ENCODE results near the gene LETMD1.
"Not testable (repeated sequence)": the region's sequence is repeated elsewhere in the genome, so short reads cannot be mapped to it uniquely, and the experiment has no call there.

Gene LETMD1, protein sequence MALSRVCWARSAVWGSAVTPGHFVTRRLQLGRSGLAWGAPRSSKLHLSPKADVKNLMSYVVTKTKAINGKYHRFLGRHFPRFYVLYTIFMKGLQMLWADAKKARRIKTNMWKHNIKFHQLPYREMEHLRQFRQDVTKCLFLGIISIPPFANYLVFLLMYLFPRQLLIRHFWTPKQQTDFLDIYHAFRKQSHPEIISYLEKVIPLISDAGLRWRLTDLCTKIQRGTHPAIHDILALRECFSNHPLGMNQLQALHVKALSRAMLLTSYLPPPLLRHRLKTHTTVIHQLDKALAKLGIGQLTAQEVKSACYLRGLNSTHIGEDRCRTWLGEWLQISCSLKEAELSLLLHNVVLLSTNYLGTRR

DNA sequence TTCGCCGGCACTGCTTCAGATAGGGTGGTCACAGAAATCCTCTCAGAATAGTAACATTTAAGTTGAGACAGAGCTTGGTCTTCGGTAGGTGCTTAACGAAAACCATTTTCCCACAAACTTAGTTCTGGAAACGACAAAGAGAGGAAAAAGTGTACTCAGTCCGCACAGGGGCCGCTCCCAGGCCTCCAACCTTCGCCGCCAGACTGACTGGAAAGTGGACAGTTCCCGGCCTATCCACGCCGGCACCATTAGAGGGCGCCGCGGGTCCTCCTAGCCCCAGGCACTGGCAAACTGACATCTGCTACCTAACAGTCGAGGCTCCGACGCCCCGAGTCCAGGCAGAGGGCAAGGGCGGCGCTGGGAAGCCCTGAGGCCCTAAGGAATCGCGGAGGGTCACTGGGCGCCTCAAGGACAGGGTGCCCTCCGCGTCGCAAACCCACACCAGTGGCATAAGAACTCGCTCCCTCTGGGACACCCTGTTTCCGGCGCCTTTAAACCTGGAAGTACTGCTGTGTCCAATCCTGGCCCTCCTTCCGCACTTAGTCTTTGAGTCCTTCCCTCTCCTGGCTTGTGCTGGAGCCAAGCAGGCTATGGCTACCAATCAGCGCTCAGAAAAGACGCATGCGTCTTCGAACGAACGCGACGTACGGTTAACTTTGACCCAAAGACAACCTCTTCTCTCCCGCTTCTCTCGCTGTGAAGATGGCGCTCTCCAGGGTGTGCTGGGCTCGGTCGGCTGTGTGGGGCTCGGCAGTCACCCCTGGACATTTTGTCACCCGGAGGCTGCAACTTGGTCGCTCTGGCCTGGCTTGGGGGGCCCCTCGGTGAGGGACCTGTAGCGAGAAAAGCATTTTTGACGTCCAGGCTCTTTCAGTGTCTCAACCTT is at the start of gene LETMD1:
Gene LETMD1, plus strand, starts transcription at position 673 of the 886 bp plus-strand sequence. Its CDS starts 30 bp downstream, at position 703.
- DNase-seq (ENCODE audit: low spot score) = peak; percentile 99

DNA sequence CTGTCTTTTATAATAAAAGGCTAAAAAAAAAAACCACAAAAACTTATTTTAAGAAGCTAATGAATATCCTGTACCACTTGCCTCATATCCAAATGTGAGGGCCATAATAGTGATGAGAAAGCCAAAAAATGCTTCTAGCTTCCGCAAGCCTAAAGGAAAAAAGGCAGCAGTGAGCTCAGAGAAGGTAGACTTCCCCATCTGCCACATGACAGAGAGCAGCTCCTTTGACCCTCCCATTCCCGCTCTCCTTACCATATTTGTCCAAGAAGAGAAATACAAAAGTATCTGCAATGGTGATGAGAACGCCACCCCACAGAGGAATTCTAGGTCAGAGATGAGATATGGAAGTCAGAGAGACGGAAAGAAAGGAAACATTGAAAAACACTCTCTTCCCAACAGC is 49.0 kb upstream of the LETMD1 start:
- no peak for DNase-seq (ENCODE audit: low spot score)

DNA sequence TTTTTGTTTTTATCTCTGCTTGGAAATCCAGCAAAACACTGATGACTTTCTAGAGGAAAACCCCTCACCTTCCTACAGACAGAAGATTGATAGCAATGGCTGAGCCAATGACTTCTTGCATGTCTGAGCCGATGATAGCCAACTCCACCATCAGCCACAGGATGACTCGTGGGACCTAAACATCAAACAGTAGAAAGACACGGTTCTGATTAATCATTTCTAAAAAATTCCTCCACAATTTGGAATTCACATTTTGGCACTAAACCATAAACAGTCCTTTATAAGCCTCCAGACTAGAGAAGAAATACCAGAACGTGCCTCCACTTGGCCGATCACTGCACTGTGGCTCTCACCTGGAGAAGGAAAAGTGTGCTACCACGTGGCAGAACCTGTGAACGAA is 47.9 kb upstream of the LETMD1 start:
- DNase-seq (ENCODE audit: low spot score) = no peak

DNA sequence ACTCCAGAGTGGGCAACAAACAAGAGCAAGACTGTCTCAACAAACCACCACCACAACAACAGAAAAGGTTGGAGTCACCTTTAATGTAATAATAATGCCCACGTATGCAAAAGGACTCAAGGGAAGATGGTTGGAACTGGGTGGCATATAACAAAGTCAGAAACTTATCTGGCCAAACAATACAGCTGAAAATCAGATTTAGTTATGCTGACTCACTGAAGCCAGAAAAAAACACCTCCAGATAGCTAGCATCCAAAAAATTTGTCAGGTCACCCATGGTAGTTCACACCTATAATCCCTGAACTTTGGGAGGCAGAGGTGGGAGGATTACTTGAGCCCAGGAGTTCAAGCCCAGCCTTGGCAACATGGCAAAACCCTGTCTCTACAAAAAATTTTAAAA is 46.3 kb upstream of the LETMD1 start:
- no peak for DNase-seq (ENCODE audit: low spot score)

DNA sequence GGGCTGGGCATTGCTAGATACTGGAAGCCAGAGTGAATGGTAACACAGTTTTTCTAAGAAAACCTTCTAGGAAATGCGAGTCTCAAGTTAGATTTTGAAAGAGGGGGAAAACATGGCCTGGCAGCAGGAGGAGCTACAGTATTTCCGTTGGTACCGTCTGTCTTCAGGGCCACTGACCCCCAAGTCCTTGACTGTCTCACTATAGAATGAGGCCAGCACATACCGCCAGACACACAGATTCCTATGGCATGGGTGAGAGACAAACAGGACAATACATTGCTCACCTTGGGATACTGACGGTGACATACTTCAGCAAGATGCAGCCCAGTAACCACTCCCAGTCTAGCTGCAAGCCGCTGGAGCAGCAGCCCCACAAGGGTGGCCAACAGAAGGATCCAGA is 43.6 kb upstream of the LETMD1 start:
- no peak for DNase-seq (ENCODE audit: low spot score)

DNA sequence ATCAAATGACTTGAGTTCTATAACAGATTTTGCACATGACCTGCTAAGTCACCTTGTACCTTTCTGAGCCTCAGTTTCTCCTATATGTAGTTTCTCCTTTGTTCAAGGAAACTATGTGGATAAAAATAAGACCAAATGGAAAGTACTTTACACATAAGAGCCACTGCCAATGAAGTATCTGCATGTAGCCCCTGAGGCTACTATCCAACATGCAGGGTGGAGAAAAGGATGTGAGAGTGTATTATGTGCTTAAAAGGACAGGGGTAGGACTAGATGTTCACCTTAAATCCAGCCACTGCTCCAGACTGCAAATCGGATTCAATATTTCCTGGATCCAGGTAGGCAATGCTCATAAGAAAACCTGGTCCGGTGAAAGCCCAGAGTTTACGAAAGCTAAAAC is 43.1 kb upstream of the LETMD1 start:
- no peak for DNase-seq (ENCODE audit: low spot score)

DNA sequence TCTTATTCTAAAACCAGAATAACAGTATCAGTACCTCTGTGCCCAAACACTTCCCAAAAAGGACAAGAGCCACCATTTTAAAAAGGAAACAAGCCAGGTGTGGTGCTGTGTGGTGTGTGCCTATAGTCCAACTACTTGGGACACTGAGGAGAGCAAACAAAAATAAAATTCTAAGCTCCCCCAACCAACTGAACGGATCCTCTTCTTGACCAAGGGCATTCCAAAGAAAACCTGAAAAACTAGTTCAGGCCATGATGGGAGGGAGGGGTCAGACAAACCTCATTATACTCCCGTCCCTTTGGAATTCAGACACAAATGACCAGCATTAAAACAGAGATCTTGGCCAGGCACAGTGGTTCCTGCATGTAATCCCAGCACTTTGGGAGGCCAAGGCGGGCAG is 42.5 kb upstream of the LETMD1 start:
- no peak for DNase-seq (ENCODE audit: low spot score)

DNA sequence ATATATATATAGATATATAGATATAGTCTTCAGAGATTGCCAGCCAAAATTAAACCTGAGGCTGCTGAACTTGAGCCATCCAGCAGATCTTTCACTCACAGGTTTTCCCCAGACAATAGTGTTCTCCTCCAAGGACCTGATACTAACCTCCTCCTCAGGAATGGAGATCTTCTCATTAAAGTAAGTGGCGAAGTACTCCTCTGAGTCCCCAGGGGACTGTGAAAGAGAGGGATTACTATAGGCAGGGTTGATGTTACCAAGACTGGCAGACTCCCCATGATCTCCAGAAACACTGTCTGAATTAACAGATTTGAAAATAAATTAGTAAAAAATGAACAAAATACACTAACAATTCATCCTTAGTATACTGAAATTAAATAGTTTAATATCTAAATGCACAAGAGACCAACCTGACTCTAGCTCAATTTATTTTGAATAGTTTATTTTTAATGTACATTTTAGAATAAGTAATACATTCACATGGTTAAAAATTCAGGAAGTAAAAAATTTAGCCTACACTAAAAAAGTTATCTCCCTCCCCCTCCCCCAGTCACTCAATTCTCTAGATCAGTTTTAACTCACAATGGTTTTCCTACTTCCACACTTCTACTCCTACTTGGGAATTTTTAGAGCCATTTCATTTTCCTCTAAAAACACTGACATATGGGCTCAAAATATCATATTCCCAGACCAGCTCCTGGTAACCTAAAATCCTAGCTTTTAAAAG is 39.6 kb upstream of the LETMD1 start:
- no peak for DNase-seq (ENCODE audit: low spot score)

DNA sequence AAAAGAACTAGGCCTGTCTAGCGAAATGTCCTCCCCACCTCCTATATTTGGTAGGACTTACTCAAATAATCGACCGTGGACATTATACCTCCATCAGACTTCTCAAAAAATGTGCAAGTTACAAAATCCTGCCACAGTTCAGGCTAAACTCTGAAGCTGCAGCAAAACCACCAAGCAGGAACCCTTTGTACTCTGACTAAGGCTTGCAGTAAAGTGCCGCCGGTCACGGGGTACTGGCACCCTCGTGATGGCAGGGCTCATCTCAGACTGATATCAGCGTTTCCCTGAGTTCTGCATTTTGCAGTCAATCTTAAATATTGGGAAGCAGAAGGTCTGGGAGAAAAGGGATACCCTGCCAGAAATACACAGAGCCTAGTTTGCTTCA is 39.1 kb upstream of the LETMD1 start:
- DNase-seq (ENCODE audit: low spot score) = peak; percentile 94

DNA sequence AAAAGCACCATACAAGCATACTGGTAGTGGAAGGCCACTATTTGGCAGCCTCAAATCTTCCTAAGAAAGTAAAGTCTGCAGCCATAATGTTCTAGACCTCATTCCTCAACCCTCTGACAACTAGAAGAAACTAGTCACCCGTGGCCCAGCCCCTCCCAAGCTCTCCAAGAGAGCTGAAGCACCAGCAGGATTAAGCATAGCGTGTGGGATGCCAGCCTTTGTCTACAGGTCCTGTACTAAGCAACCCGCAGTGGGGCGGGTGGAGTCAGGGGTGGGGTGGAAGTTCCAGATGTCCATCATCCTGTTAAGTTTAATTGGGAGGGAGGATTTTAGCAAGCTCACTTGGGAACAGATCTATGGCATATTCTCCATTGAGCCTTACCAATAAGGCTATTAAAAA is 36.2 kb upstream of the LETMD1 start:
- no peak for DNase-seq (ENCODE audit: low spot score)

DNA sequence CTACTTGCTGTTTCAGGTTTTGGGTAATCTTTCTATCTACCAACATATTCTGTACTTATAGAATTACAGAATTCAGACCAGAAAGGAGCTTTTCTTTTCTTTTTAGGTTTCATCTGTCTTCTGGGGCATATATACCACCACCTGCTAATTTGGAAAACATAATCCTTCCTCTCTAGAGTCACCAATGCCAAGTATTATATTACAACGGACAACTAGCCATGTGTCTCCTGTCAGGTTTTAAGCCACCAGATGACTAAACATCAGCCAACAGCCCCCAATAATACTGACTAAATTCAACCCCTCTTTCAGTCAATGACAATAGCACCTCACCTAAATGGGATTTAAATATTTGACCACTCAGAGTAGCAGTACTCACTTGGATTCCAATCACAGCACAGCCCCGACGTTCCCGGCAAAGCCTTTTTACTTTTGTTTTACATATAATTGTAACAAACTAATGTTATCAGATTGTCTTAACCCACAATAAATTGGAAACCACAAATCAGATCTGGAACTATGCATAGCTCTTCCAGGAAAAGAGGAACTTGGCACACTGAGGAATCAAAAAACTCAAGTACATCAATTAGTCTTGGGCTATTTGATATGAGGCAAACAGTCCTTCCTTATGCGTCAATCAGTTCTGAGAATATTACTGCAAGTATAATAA is 35.4 kb upstream of the LETMD1 start:
- no peak for DNase-seq (ENCODE audit: low spot score)

DNA sequence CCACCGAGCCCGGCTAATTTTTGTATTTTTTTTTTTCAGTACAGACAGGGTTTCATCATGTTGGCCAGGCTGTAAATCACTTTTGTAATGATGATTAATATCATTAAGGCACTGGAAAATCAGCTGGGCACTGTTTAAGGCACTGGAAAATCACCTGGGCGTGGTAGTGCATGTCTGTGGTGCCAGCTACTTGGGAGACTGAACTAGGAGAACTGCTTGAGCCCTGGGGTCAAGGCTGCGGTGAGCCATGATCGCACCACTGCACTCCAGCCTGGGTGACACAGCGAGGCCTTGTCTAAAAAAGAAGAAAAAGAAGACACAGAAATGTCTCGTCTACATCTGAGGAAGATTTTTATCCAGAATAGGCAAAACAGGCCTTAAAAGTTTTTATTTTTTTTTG is 34.7 kb upstream of the LETMD1 start:
- DNase-seq (ENCODE audit: low spot score) = no peak

DNA sequence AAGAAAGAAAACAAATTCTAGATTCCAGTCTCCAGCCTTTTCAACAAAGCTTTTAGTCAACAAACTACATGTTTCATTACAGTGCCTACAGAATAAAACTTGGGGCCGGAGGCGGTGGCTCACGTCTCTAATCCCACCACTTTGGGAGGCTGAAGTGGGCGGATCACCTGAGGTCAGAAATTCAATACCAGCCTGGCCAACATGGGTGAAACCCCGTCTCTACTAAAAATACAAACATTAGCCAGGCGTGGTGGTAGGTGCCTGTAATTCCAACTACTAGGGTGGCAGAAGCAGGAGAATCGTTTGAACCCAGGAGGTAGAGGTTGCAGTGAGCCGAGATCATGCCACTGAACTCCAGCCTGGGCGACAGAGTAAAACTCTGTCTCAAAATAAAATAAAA is 33.7 kb upstream of the LETMD1 start:
- DNase-seq (ENCODE audit: low spot score) = not testable (repeated sequence)

DNA sequence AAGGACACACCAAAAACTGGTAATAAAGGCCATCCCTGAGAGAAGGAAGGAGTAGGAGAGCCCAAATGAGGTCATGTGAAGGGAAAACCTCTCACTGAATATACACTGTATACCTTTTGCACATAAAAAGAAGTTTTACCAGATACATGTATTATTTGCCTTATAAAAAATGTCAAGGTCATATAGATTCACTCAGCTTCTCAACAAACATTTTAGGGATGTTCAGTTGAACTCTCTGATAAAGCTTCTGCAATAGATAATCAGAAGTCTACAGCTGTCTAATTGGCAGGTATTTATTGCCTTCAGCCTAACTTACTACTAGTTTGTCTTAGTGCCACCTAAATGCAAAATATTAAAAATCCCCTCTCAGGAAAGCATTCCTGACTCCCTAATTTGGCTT is 30.7 kb upstream of the LETMD1 start:
- no peak for DNase-seq (ENCODE audit: low spot score)

DNA sequence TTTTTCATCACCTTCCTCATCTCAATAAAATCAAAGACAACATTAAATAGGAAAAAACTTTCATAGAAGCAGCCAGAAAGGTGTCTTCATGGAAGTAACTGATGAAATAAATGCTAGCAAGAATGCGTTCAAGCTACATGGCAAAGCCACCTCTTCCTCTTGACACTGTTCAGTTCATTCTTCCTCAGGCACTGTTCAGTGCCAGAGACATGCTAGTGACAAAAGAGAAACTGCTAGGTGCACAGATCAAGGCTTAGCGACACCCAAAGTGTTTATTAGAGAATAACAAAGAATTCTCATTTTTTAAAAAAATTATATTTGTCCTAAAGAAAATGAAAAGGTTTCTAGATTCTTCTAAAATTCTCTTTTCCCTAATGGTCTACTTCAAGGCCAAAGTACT is 29.2 kb upstream of the LETMD1 start:
- DNase-seq (ENCODE audit: low spot score) = no peak

DNA sequence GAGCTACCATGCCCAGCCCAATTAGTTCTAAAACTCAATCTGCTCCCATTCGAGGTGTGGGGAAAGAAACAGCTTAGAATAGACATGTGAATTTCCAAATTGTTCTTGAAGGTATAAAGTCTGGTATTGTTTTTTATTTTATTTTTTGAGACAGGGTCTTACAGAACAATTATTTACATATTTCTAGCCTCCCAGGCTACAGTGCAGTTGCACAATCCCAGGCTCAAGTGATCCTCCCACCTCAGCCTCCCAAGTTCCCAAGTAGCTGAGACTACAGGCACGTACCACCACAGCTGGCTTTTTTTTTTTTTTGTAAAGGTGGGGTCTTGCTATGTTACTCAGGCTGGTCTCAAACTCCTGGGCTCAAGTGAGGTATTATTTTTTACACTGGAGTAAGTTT is 28.2 kb upstream of the LETMD1 start:
- no peak for DNase-seq (ENCODE audit: low spot score)

DNA sequence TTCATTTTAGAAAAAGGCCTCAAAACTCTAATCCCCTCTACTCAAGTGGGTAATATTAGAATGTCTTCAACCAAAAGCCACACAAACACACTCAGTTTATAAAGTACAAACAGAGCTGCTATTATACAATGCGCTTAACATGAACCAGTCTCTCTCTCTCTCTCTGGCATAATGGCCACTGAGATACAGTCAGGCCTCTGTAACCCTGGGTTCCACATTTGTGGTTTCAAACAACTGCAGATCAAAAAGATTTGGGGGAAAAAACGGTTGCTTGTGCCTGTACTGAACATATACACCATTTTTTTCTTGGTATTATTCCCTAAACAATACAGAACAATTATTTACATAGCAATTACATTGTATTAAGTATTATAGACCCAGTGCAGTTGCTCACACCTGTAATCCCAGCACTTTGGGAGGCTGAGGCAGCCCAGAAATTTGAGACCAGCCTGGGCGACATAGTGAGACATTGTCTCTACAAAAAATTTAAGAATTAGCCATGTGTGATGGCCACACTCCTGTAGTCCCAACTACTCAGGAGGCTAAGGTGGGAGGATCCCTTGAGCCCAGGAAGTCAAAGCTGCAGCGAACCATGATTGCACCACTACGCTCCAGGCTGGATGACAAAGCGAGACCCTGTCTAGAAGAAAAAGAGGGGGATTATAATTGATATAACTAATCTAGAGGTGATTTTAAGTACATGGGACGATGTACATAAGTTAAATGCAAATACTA is 27.5 kb upstream of the LETMD1 start:
- DNase-seq (ENCODE audit: low spot score) = peak; percentile 77

DNA sequence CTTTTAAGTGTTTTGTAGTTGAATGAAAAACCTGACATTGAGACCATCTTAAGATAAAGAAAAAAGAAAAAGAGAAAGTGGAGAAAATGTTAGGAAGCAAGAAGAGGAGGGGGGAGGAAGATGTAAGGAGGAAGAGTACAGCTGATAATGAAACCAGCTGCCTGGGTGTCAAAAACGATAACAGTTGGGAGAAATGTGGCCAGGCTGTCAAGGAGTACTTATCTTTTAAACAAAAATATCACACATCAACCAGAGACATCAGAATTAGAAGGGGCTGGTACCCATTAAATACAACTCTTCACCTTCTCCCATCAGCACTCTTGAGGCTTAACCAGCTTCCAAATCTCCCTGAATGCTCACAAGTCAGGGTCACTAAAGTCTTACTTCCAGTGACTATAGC is 26.4 kb upstream of the LETMD1 start:
- DNase-seq (ENCODE audit: low spot score) = no peak

DNA sequence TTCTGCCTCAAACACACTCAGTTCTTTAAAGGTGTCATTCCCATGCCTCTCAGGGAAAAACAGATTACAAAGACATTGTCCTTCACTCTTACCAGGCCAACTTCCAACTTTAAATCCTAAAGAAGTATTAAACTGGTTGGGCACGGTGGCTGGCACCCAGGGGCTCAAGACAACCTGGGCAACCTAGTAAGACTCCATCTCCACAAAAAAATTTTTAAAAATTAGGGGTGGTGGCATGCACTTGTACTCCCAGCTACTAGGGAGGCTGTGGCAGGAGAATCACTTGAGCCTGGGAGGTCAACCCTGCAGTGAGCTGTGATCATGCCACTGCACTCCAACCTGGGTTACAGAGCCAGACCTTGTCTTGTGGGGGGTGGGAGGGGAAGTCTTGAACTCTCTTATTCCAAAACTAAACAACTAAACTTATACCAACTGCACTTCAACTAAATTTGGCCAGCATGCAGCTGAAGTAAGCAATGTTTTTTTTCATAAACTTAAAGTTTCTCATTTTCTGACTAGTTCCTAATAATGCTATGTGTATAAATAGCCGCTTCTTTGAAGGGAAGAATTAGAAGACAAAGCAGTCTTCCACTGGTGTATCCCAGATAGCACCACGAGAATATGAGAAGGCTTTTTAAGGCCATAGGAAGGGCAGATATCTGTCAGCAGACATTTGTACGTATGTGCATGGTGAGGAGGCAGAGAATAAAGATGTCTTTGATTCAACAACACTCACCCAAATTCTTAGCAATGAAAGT is 24.3 kb upstream of the LETMD1 start:
- DNase-seq (ENCODE audit: low spot score) = no peak

DNA sequence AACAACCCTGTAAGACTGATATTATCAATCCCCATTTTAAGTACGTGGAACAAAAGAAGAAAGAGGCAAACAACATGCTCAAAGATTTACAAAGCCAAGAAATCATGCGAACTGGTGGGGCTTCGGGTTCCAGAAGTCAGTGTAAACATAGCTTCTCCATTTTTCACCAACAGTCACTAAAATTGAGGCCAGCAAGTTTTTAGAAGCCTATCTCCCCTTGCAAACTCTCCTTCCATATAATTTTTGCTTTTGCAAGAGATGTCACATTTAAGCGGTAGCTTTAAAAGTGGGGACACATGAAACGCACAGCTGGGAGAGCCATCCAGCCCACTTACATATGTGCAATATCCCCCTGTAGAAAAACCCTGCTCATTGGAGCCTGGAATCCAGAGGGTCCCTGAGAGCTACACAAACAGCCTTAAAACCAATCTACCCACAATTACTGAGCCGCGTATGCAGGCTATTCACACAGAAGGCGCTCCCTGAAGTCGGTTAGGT is 22.7 kb upstream of the LETMD1 start:
- no peak for DNase-seq (ENCODE audit: low spot score)
